HG03280 (cell line): ENCODE results near the gene KREMEN2.
"Not testable (repeated sequence)": the region's sequence is repeated elsewhere in the genome, so short reads cannot be mapped to it uniquely, and the experiment has no call there.

Experiments used
- ATAC-seq: cut with Tn5 transposase; IDR thresholded peaks from one replicate; pipeline ENCODE4 v1.9.1; 2021; ENCODE audit warnings: mild to moderate bottlenecking, moderate library complexity; ENCODE audit not compliant: unreplicated experiment

The KREMEN2 gene

DNA sequence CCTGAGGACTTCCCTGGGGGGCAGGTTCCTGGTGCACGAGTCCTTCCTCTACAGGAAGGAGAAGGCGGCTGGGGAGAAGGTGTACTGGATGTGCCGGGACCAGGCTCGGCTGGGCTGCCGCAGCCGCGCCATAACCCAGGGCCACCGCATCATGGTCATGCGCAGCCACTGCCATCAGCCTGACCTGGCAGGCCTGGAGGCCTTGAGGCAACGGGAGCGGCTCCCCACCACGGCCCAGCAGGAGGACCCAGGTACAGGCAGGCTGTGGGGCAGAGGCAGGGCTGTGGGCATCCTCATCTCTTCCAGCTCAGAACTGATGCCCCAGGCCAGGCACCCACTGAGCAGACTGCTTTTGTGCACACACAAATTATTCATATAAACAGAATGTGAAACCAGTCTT is 25.9 kb upstream of the KREMEN2 start:
- no peak for ATAC-seq

DNA sequence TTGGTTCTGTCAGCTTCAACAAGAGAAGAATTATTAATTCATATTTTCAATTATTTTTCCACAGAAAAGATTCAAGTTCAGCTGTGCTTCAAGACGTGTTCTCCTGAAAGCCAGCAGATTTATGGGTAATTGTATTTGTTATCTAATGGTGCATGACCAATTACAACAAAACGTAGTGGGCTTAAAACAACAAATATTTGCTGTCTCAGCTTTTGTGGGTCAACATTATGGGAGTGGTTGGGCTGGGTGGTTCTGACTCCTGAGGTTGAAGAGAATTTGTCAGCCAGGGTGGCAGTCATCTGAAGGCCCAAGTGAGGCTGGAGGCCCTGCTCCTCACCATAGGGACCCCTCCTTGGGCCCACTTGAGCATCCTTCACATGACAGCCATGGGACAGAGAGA is 24.1 kb upstream of the KREMEN2 start:
- no peak for ATAC-seq

- no peak for ATAC-seq
Measured at GRCh38 chr16:2942045-2942444, 22.0 kb upstream of the KREMEN2 start.

DNA sequence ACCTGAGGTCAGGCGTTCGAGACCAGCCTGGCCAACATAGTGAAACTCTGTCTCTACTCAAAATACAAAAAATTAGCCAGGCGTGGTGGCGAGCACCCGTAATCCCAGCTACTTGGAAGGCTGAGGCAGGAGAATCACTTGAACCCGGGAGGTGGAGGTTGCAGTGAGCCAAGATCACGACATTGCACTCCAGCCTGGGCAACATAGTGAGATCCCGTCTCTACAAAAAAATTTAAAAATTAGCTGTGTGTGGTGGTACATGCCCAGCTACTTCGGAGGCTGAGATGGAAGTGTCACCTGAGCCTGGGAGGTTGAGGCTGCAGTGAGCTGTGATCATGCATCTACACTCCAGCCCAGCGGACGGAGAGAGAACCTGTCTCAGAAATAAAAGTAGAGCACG is 20.4 kb upstream of the KREMEN2 start:
- ATAC-seq, result not testable (repeated sequence)

GRCh38 chr16:2946649-2947048 is 17.4 kb upstream of the KREMEN2 start:
- no peak for ATAC-seq

DNA sequence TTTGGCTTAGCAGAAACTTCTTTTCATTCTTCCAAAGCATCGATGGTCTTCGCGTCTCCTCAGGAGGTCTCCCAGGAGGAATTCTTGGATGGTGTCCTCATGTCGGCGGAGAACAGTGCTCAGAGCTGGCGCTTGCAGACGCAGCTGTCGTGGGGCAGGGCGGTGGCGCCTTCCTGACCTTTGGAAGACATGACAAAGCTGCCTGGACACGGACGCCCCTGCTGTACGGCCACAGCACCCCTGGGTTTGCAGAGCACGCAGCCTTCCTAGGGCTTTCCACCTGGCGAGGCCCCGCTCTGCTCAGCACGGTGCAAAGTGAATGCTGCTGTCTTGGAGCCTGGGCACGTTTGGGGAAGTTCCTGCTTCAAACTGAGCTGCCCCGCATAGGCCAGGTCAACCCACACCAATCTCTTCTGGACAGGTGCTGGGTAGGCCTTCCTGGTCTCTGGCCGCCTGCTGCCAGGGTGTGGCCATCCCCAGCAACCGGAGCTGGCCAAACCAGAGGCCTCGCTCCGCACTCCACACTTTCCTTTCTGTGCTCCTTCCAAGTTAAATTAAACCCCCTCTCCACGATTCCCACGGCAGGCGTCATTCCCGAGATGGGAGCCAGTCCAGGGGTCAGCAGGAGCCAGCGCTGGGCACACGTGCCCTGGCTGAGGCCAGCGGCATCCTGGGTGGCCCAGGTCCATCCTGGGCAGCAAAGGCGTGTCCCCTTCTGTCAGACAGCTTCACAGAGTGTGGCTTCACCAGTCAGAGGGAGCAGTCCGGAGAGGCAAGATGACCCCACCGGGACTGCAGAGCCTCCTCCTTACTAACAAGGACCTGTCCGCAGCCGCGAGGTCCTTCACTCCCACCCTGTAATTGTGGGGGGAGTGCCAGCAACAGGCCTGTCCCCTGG is 15.0 kb upstream of the KREMEN2 start:
- no peak for ATAC-seq

DNA sequence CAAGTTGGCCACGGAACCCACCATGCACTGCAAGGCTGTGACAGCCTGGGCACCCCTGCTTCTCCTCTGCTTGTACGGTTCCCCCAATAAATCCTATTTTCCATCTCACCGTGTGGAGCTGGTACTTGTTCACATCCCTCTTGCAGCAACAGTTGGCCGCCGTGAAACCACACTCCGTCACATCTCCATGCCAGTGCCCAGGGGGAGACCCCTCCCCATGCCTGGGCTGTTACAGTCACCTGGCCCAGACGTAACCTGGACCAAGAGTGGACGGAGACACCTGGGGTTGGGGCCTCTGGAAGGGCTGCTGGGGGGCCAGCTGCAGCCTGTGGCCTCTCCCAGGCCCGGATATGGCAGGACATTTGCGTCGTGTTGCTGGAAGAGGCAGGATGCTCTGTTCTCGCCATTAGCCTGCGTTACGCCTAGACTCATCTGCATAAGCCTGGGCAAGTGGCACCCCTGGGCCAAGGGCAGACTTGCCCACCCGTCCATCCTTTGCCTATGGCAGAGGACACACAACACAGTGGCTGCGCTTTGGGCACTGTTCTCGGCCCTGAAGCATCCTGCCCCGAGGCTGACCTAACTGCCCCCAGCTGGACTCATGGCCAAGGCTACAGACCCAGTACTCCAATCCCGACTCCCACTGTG is 14.2 kb upstream of the KREMEN2 start:
- no peak for ATAC-seq

GRCh38 chr16:2950353-2950724 is 13.7 kb upstream of the KREMEN2 start:
- ATAC-seq, result no peak

DNA sequence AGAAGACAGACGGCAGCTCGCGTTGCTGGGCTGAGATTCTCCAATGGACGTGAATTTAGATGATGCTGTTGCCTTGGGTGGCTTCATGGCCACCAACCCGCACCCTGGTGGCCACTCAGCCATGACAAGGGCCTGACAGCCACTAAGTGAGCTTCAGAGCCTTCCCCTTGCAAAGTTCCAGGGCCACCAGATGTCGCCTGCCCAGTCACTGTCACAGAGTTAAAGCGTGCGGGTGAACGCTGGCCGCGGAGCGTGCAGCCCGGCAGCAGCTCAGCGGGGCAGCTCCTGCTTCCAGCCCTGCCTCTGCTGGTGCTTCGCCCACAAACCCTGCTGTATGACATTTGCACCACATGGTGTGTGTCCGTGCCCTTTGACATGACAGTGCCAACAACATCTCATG is 13.3 kb upstream of the KREMEN2 start:
- ATAC-seq, result no peak

GRCh38 chr16:2952679-2953078 is 11.4 kb upstream of the KREMEN2 start:
- no peak for ATAC-seq

GRCh38 chr16:2953706-2954627 is 10.1 kb upstream of the KREMEN2 start:
- no peak for ATAC-seq

DNA sequence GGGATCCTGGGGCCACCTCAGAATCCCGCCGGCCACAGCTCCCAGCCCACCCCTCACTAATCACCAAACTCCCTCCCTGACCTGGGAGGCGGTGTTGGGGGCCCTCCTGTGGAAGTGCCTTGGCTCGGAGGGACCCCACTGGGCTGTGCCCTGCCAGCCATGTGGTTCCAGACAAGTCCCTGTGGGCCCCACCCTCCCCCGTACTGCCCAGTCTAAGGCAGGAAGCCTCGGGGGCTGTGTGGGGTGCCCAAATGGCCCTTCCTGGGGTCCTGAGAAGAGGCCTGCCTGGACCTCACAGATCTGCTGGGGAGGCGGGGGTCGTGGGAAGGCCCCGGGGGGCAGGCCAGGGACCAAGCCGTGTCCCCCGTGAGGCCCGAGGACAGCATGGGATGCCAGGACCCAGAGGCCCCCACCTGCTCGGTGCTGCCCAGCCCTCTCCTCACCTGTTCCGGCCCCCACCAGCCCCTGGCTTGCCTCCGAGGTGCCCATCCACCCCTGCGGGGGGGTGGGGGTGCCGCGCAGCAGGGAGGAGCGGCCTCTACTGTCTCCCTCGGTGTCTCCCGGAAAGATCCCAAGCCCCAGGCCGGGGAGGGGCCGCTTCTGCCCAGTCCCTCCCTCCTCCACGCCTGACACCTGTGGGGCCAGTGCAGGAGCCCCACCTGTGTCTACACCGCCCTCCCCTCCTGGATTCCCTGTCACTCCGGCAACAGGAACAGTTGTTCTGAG is 9.3 kb upstream of the KREMEN2 start:
- ATAC-seq, result no peak

- ATAC-seq, result no peak
Measured at GRCh38 chr16:2955438-2955778, 8.7 kb upstream of the KREMEN2 start.

DNA sequence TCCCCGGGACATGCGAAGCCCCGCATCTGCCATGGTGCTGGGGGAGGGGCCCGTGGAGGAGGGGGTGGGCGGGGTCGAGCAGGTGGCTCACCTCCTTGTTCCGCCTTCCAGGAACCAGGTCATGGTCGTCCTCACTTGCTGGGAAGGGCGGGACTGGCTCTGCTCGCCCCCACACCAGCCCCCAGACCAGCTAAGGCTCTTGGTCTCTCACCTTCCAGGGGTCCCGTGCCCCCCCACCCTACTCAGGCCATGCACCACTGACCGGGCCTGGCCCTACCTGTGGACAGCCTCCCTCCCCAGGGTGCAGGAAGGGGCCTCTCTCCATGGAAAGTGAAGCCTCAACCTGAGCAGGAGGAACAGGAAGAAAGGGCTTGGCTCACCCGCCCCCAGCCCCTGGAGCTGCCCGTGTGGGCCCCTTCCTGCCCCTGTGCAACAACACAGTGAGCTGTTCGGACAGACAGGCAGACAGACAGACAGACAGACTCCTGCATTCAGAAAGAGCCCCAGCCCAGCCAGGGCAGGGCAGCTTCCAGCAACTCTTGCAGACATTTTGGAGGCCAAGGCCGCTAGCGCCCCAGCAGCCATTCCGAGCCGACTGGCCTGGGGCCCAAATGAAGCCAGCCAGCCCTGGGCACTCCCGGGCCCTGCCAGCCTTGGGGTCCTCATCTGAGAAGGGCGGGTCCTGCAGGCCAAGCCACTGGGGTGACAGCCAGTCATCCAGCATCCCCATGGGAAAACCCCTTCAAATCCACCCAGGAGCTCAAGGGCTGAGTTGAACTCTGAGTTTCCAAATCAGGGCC is 8.1 kb upstream of the KREMEN2 start:
- ATAC-seq, result no peak

GRCh38 chr16:2956579-2956956 is 7.5 kb upstream of the KREMEN2 start:
- no peak for ATAC-seq

DNA sequence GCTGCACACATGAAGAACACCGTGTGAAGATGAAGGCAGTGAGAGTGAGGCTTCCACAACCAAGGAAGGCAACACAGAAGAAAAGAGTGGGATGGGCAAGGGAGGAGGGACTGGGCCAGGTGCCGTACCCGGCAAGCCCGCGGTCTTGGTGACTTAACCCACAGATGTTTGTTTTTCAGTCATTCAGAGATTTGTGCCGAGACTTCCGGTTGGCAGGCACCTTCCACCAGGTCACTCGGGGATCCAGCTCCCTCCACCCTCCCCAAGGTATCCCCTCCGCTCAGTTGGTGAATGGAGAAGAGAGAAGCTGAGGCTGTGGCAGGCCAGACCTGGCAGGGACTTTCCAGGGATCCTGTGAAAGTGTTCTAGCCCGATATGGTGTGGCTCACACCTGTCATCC is 4.9 kb upstream of the KREMEN2 start:
- no peak for ATAC-seq

- ATAC-seq, result no peak
Measured at GRCh38 chr16:2960183-2961010, 3.7 kb upstream of the KREMEN2 start.

DNA sequence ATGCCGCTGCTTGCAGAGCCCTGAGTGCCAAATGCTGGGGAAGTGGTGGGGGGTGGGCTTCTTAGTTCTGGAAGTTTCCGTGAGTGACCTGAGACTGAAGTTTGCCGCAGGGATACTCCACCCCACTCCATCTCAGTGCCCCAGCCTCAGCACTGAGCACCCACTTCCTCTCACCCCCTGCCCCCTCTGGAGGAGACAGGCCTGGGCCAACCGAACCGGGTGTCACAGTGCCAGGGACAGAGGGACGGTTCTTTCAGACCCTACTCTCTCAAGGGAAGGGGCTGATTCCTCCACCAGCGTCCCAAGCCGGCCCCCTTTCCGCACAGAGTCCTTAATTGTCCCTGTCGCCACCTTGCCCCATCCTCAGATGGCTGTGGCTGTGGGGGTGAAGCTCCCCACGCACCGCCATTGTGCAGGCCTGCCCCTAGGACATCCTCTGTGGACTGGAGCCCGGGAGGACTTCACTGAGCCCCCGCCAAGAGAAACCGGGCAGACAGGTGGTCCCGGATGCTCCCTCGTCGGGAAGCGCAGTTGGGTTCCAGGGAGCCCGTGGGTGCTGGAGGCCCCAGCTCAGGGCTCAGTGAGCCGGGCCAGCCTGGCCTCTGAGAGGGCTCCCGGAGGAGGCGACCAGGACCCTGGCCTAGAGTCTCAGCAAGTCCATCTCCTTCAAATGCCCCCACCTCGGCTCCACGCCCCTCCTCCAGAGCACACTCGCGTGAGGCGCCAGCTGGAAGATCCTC is 1.6 kb upstream of the KREMEN2 start:
- no peak for ATAC-seq
